SU-DHL-6 (cell line): Measurements from ENCODE around the gene NALF2.

Experiments
- H2AFZ ChIP-seq: fragments of 200-600 bp; sonication (generic); 2 replicates; pipeline ENCODE4 v1.6.1; 2014; ENCODE audit warnings: low read depth, mild to moderate bottlenecking, moderate library complexity, mixed read lengths, antibody characterized with exemption, low read length; ENCODE audit not compliant: severe bottlenecking
- H3F3A ChIP-seq: fragments of 200-600 bp; shearing (Covaris generic); 2 replicates; pipeline ENCODE4 v1.6.0; 2016; ENCODE audit warnings: antibody characterized with exemption, mild to moderate bottlenecking; ENCODE audit not compliant: insufficient read depth
- H3K27ac ChIP-seq: fragments of 200-600 bp; sonication (generic); 2 replicates; pipeline ENCODE4 v1.5.1; 2016; ENCODE audit warnings: low read depth, mild to moderate bottlenecking, low read length, moderate library complexity, mixed read lengths
- H3K27me3 ChIP-seq: fragments of 200-600 bp; sonication (generic), shearing (Covaris generic); 2 replicates; pipeline ENCODE4 v1.6.0; 2014; ENCODE audit warnings: mild to moderate bottlenecking, low read length
- H3K36me3 ChIP-seq: fragments of 200-600 bp; sonication (generic); 2 replicates; pipeline ENCODE4 v1.6.1; 2014; ENCODE audit warnings: mild to moderate bottlenecking, low read length, mixed read lengths
- H3K4me2 ChIP-seq: fragments of 300-600, 200-600 bp; shearing (Covaris generic), sonication (generic); 2 replicates; pipeline ENCODE4 v1.6.0; 2014; ENCODE audit warnings: low read length, low read depth, mild to moderate bottlenecking; ENCODE audit not compliant: poor library complexity, severe bottlenecking
- H3K4me3 ChIP-seq: fragments of 200-600 bp; sonication (generic); 2 replicates; pipeline ENCODE4 v1.5.1; 2014; ENCODE audit warnings: antibody characterized with exemption, low read length, mild to moderate bottlenecking, mixed read lengths; ENCODE audit not compliant: insufficient read depth, poor library complexity, severe bottlenecking
- H3K79me2 ChIP-seq: fragments of 200-600 bp; sonication (generic); 2 replicates; pipeline ENCODE4 v1.6.1; 2014; ENCODE audit warnings: mild to moderate bottlenecking, low read length, moderate library complexity; ENCODE audit not compliant: insufficient read depth
- H3K9ac ChIP-seq: fragments of 200-600 bp; sonication (generic); 2 replicates; pipeline ENCODE4 v1.7.0; 2014; ENCODE audit warnings: mild to moderate bottlenecking, low read length
- H3K9me2 ChIP-seq: fragments of 200-600 bp; sonication (generic); replicated peaks from 2 replicates; pipeline ENCODE4 v1.6.1; 2014; ENCODE audit warnings: low read length; ENCODE audit not compliant: insufficient read depth
- H3K9me3 ChIP-seq: fragments of 200-600 bp; sonication (generic); 2 replicates; pipeline ENCODE4 v1.6.1; 2014; ENCODE audit warnings: low read length, mixed read lengths; ENCODE audit not compliant: insufficient read depth
- H4K20me1 ChIP-seq: fragments of 200-600 bp; sonication (generic); 2 replicates; pipeline ENCODE4 v1.6.1; 2014; ENCODE audit warnings: low read depth, mild to moderate bottlenecking, antibody characterized with exemption, low read length, moderate library complexity, mixed read lengths
- EZH2phosphoT487 ChIP-seq: fragments of 200-600 bp; sonication (generic), shearing (Covaris generic); conservative IDR thresholded peaks from 2 replicates; pipeline ENCODE4 v1.6.1; 2018; ENCODE audit warnings: mild to moderate bottlenecking, antibody characterized with exemption, low read length, moderate library complexity, mixed read lengths
- TF ChIP-seq, protein P1 (sequence below): fragments of 200-600 bp; sonication (generic); IDR thresholded peaks from one replicate; pipeline ENCODE4 v1.5.1; 2017; ENCODE audit warnings: antibody characterized with exemption, mild to moderate bottlenecking, low read length, moderate library complexity; ENCODE audit not compliant: insufficient read depth, poor library complexity, severe bottlenecking

Gene NALF2

DNA sequence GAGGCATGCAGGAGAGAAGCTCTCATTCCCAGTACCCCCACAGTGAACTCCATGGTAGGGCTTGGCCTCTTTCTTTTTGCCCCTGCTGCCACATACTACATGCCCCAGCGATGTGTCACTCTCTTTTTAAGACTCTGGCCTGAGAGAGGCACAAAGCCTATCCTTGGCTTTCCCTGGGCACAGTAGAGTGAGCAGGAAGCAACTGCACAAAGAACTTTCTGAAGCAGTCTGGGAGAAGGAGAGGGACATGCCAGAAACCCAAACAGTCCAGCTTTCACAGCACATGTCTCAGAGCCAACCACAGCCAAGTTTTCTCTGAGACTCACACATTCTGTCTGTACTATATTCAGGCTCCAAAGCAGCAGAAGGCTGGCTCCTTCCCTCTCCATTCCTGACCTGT, 7.9 kb upstream of the NALF2 start:
- Histone ChIP-seq H3K36me3 (no peaks in the 10 kb centered on the region), H3K4me3 (no peak overlapping the region), H3K79me2 (no peaks in the 10 kb centered on the region), H3F3A (no peaks in the 10 kb centered on the region), H3K9ac (no peak overlapping the region), H3K4me2 (no peak overlapping the region), H4K20me1 (no peaks in the 10 kb centered on the region), H3K27ac (no peak overlapping the region), H3K9me3 (no peaks in the 10 kb centered on the region), H3K9me2 (no peaks in the 10 kb centered on the region), H2AFZ (no peak overlapping the region), H3K27me3 (no peaks in the 10 kb centered on the region)
- TF ChIP-seq, protein P1, sequence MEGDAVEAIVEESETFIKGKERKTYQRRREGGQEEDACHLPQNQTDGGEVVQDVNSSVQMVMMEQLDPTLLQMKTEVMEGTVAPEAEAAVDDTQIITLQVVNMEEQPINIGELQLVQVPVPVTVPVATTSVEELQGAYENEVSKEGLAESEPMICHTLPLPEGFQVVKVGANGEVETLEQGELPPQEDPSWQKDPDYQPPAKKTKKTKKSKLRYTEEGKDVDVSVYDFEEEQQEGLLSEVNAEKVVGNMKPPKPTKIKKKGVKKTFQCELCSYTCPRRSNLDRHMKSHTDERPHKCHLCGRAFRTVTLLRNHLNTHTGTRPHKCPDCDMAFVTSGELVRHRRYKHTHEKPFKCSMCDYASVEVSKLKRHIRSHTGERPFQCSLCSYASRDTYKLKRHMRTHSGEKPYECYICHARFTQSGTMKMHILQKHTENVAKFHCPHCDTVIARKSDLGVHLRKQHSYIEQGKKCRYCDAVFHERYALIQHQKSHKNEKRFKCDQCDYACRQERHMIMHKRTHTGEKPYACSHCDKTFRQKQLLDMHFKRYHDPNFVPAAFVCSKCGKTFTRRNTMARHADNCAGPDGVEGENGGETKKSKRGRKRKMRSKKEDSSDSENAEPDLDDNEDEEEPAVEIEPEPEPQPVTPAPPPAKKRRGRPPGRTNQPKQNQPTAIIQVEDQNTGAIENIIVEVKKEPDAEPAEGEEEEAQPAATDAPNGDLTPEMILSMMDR: no peak
- TF ChIP-seq EZH2phosphoT487: no peak

DNA sequence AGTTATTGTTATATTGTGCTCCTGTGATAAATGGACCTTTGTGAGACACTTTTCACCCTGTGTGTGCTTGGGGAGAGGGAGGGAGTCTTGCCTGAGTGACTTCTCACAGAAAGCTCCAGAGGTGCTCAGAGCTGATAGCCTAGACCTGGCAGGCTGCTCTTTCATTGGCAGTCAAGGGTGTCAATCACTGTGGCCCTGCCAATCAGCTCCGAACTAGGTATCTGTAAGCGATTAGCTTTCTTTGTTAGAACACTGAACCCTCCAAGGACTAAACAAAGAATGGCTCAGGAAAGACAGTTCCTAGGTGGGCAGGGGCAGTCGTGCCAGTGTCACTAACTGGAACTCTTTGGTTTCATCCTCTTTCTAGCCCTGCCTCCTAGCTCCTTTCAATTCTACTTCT, 2.7 kb upstream of the NALF2 start:
- Histone ChIP-seq H2AFZ (no peak overlapping the region), H3K79me2 (no peaks in the 10 kb centered on the region), H3K36me3 (no peaks in the 10 kb centered on the region), H3K27me3 (no peaks in the 10 kb centered on the region), H3K4me2 (no peak overlapping the region), H3K9me3 (no peaks in the 10 kb centered on the region), H3K9ac (no peak overlapping the region), H3K9me2 (no peaks in the 10 kb centered on the region), H3K4me3 (no peak overlapping the region), H3K27ac (no peak overlapping the region), H3F3A (no peaks in the 10 kb centered on the region), H4K20me1 (no peaks in the 10 kb centered on the region)
- TF ChIP-seq, protein P1: no peak
- TF ChIP-seq EZH2phosphoT487: no peak

DNA sequence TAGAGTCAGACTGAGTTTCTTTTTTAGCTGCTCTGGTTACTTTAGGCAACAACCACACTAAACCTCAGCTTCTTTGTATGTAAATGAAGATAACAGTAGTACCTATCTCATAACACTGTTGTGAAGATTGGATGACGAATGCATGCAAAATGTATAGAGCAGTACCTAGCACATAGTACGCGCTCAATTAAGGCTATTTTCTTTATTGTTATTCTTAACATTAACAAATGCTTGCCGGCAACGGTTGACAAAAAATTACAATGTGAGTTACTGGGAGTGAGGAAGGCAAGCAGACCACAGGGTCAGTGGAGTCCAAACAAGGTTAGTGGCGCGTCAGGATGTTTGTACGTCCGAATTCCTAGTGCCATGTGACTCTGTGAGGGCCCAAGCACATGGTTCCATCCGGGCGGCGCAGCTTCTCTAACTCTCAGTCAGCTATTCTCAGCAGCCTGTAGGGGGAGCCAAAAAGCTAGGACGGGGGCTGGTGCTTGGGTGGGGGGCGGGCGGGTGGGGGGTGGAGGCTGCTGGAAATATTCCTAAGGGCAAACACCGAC, 821 bp upstream of the NALF2 start:
- Histone ChIP-seq H3K27ac (no peak overlapping the region), H4K20me1 (no peaks in the 10 kb centered on the region), H3K27me3 (no peaks in the 10 kb centered on the region), H3K4me2 (no peak overlapping the region), H3K4me3 (no peak overlapping the region), H3K36me3 (no peaks in the 10 kb centered on the region), H3K9ac (no peak overlapping the region), H3K79me2 (no peaks in the 10 kb centered on the region), H3K9me3 (no peaks in the 10 kb centered on the region), H3F3A (no peaks in the 10 kb centered on the region), H3K9me2 (no peaks in the 10 kb centered on the region), H2AFZ (no peak overlapping the region)
- TF ChIP-seq, protein P1: no peak
- TF ChIP-seq EZH2phosphoT487: no peak
